ENCODE results near the gene STK31.

GRCh38 chr7:23710000-23710399, at the start of gene STK31:
- TF ChIP-seq, protein P1, sequence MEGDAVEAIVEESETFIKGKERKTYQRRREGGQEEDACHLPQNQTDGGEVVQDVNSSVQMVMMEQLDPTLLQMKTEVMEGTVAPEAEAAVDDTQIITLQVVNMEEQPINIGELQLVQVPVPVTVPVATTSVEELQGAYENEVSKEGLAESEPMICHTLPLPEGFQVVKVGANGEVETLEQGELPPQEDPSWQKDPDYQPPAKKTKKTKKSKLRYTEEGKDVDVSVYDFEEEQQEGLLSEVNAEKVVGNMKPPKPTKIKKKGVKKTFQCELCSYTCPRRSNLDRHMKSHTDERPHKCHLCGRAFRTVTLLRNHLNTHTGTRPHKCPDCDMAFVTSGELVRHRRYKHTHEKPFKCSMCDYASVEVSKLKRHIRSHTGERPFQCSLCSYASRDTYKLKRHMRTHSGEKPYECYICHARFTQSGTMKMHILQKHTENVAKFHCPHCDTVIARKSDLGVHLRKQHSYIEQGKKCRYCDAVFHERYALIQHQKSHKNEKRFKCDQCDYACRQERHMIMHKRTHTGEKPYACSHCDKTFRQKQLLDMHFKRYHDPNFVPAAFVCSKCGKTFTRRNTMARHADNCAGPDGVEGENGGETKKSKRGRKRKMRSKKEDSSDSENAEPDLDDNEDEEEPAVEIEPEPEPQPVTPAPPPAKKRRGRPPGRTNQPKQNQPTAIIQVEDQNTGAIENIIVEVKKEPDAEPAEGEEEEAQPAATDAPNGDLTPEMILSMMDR (IDR thresholded peaks at IDR 0.05), result no peak
- TF ChIP-seq POLR2A (IDR thresholded peaks at IDR 0.05), result no peak
